ENCODE data around the gene RAPH1. TPM values are rescaled to one million over a fixed set of nuclear protein-coding genes. Genes with fewer than 3 reads are reported as not detected.

The RAPH1 gene
- total RNA-seq, 1 donor from 2014 or later = 30.3 TPM

GRCh38 chr2:203582468-203582867, 47.4 kb upstream of the RAPH1 start:
- H3K4me1 Mint-ChIP-seq = peaks cover 72% of the 10 kb centered on the region
- H3K4me3 Mint-ChIP-seq = no peak overlapping the region
- DNase-seq (ENCODE audit: low spot score in 2 of 2, unreplicated experiment in 2 of 2) = no peak
- H3K27me3 Mint-ChIP-seq (ENCODE audit: low read depth) = no peaks in the 10 kb centered on the region
- H3K27ac Mint-ChIP-seq = no peak overlapping the region
- no peaks in the 10 kb centered on the region for H3K9me3 Mint-ChIP-seq
- no peak for TF ChIP-seq CTCF (IDR thresholded peaks at IDR 0.05; ENCODE audit: unreplicated experiment)
- H3K36me3 Mint-ChIP-seq = no peaks in the 10 kb centered on the region

- Mint-ChIP-seq H3K36me3 (no peaks in the 10 kb centered on the region), H3K4me3 (no peak overlapping the region), H3K27ac (peak overlapping the region; percentile 51), H3K9me3 (no peaks in the 10 kb centered on the region), H3K4me1 (peaks cover 55% of the 10 kb centered on the region), H3K27me3 (ENCODE audit: low read depth) (no peaks in the 10 kb centered on the region)
- no peak for DNase-seq (ENCODE audit: low spot score in 2 of 2, unreplicated experiment in 2 of 2)
- TF ChIP-seq CTCF (IDR thresholded peaks at IDR 0.05; ENCODE audit: unreplicated experiment) = no peak
These were observed 45.7 kb upstream of the RAPH1 start for GRCh38 chr2:203580844-203581243.

- Mint-ChIP-seq H3K4me3 (no peak overlapping the region), H3K27ac (peak overlapping the region; percentile 94), H3K36me3 (no peaks in the 10 kb centered on the region), H3K9me3 (no peaks in the 10 kb centered on the region), H3K27me3 (ENCODE audit: low read depth) (no peaks in the 10 kb centered on the region), H3K4me1 (peaks cover 48% of the 10 kb centered on the region)
- no peak for DNase-seq (ENCODE audit: low spot score in 2 of 2, unreplicated experiment in 2 of 2)
- no peak for TF ChIP-seq CTCF (IDR thresholded peaks at IDR 0.05; ENCODE audit: unreplicated experiment)
These were observed 44.6 kb upstream of the RAPH1 start for GRCh38 chr2:203579730-203580129.

GRCh38 chr2:203578759-203579643, 43.9 kb upstream of the RAPH1 start:
- DNase-seq (ENCODE audit: low spot score in 2 of 2, unreplicated experiment in 2 of 2) = no peak
- Mint-ChIP-seq H3K36me3 (no peaks in the 10 kb centered on the region), H3K4me3 (no peak overlapping the region), H3K27ac (peak overlapping the region; percentile 94), H3K27me3 (ENCODE audit: low read depth) (no peaks in the 10 kb centered on the region), H3K9me3 (no peaks in the 10 kb centered on the region), H3K4me1 (peaks cover 47% of the 10 kb centered on the region)
- TF ChIP-seq CTCF (IDR thresholded peaks at IDR 0.05; ENCODE audit: unreplicated experiment) = no peak

GRCh38 chr2:203574824-203575223, 39.7 kb upstream of the RAPH1 start:
- DNase-seq (ENCODE audit: low spot score in 2 of 2, unreplicated experiment in 2 of 2) = no peak
- Mint-ChIP-seq H3K4me1 (peaks cover 25% of the 10 kb centered on the region), H3K27me3 (ENCODE audit: low read depth) (no peaks in the 10 kb centered on the region), H3K36me3 (no peaks in the 10 kb centered on the region), H3K9me3 (no peaks in the 10 kb centered on the region), H3K4me3 (no peak overlapping the region), H3K27ac (no peak overlapping the region)
- no peak for TF ChIP-seq CTCF (IDR thresholded peaks at IDR 0.05; ENCODE audit: unreplicated experiment)

Data from mesothelial cell of epicardium (in vitro differentiated cells).